Gastrocnemius medialis (tissue), 4 donors: Measurements from ENCODE around the gene KCNK17.

Experiments used
- CTCF ChIP-seq, 5 experiments: fragments of 450-650 bp in 3 of 5; fragments of 200-600 bp in 2 of 5; sonication (generic) in 2 of 5; IDR thresholded peaks in 4 of 5; conservative IDR thresholded peaks in 1 of 5; 1 replicate in 4 of 5; 2 replicates in 1 of 5; pipeline ENCODE4 v1.5.1; 2016 to 2019; ENCODE audit warnings: antibody characterized with exemption in 5 of 5, mild to moderate bottlenecking in 3 of 5, moderate library complexity in 3 of 5
- POLR2A ChIP-seq, 2 donors: fragments of 450-650 bp; IDR thresholded peaks; one replicate each; pipeline ENCODE4 v1.6.1; 2017; ENCODE audit warnings: antibody characterized with exemption in 2 of 2, mild to moderate bottlenecking in 2 of 2, moderate library complexity in 2 of 2

GRCh38 chr6:39347906-39348585 lies 33.8 kb upstream of the KCNK17 start:
- peak; percentile 54 to 86 (median 74) for TF ChIP-seq CTCF (IDR thresholded peaks at IDR 0.05 in 4 of 5, conservative IDR thresholded peaks at IDR 0.05 in 1 of 5)
- TF ChIP-seq POLR2A (IDR thresholded peaks at IDR 0.05) = no peak
